ENCODE measurements around the gene MLLT3. TPM values are rescaled to one million over a fixed set of nuclear protein-coding genes. Genes with fewer than 3 reads are reported as not detected.
A peak's percentile ranks its signal among the peaks of the same experiment; 100 is the strongest.

MLLT3 gene
- total and polyA plus RNA-seq, 2 of the 8 experiments (the other 6 are each of a cell fraction or from before 2014, with no cell fraction given) = 5.9 to 9.6 TPM

DNA sequence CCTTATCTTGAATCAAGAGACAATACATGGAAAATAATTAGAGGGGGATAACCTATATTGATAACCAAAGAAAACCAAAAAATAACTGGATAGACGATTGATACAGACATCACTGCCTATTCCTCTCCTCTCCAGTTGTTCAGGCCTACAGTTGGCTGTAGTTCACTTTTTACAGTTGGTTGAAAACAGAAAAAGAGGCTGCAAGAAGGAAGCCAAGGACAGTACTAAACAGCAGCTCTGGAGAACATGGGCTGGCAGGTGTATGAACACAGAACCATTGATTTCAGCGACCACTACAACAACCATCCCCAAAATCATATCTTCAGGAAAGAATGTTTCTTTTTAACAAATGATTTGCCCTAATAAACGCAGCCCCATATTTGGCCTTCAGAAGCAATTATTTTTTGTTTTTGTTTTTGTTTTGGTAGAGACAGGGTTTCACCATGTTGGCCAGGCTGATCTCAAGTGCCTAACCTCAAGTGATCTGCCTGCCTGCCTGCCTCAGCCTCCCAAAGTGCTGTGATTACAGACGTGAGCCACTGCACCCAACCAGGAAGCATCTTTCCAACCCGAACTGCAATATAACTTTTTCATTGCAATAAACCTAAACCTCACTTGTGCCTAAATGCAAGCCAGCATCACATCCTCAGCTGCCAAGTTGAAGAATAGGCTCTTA, 64.3 kb downstream of the MLLT3 start:
- POLR2A ChIA-PET (ENCODE audit: partially characterized antibody) = interaction anchor here (0.5 kb wide), 1 partner anchor 11 kb away, joined by 3 read pairs; no protein-coding TSS in a partner anchor
- no peak for TF ChIP-seq NANOG (IDR thresholded peaks at IDR 0.05; ENCODE audit: insufficient read depth, low read depth, low read length, poor library complexity, severe bottlenecking)
- no peak for TF ChIP-seq TBP (IDR thresholded peaks at IDR 0.05; ENCODE audit: low read depth, low read length)
- TF ChIP-seq BRCA1 (IDR thresholded peaks at IDR 0.05; ENCODE audit: low read depth, low read length) = no peak
- TF ChIP-seq RFX5 (IDR thresholded peaks at IDR 0.05; ENCODE audit: borderline replicate concordance, low read depth, low read length) = no peak
- TF ChIP-seq CTCF (IDR thresholded peaks at IDR 0.05; ENCODE audit: control extremely low read depth in 1 of 3, insufficient read depth in 1 of 3, low read depth in 1 of 3, low read length in 3 of 3) = no peak
- TF ChIP-seq SIRT6 (IDR thresholded peaks at IDR 0.05; ENCODE audit: low read length) = no peak
- no peak for TF ChIP-seq EGR1 (IDR thresholded peaks at IDR 0.05; ENCODE audit: borderline replicate concordance, low read depth, low read length)
- TF ChIP-seq POLR2A (IDR thresholded peaks at IDR 0.05; ENCODE audit: control extremely low read depth in 1 of 2, low read depth in 2 of 2, low read length in 2 of 2) = no peak
- no peak for TF ChIP-seq BCL11A (IDR thresholded peaks at IDR 0.05; ENCODE audit: low read depth in 2 of 2, low read length in 2 of 2)
- no peak for TF ChIP-seq SIN3A (conservative IDR thresholded peaks at IDR 0.05 in 1 of 2, IDR thresholded peaks at IDR 0.05 in 1 of 2; ENCODE audit: low read depth in 1 of 2, low read length in 2 of 2)
- TF ChIP-seq TAF1 (IDR thresholded peaks at IDR 0.05; ENCODE audit: low read depth, low read length) = no peak

More for the DNA sequence above, 64.3 kb downstream of the MLLT3 start:
- no peak for FAIRE-seq
- Histone ChIP-seq H3K36me3 (ENCODE audit: control insufficient read depth in 2 of 4, insufficient read depth in 4 of 4, low read length in 3 of 4) (no peaks in the 10 kb centered on the region), H2BK15ac (ENCODE audit: low read length) (no peak overlapping the region), H3K9ac (replicated peaks in 1 of 4; ENCODE audit: extremely low read depth in 1 of 4, low read depth in 3 of 4, low read length in 3 of 4) (no peak overlapping the region), H4K5ac (ENCODE audit: insufficient read length, low read depth, low read length) (no peak overlapping the region), H2BK12ac (ENCODE audit: low read depth, low read length) (no peak overlapping the region), H4K8ac (ENCODE audit: extremely low read depth, insufficient read depth, low read length) (no peak overlapping the region), H2BK120ac (replicated peaks; ENCODE audit: low read depth, low read length) (no peak overlapping the region), H3K18ac (ENCODE audit: extremely low read depth, low read length) (no peak overlapping the region), H4K91ac (replicated peaks; ENCODE audit: insufficient read length, low read length) (no peak overlapping the region), H3K9me3 (ENCODE audit: insufficient read depth in 2 of 2, low read depth in 1 of 2, low read length in 1 of 2) (no peaks in the 10 kb centered on the region), H3K23me2 (ENCODE audit: low read depth, low read length) (no peaks in the 10 kb centered on the region; the same call in 1 of the 2 replicates), H3K79me2 (ENCODE audit: control insufficient read depth in 1 of 2, insufficient read depth in 2 of 2, low read length in 2 of 2) (no peaks in the 10 kb centered on the region), H3K4me3 (ENCODE audit: extremely low read depth in 1 of 4, insufficient read depth in 2 of 4, low read depth in 3 of 4, low read length in 4 of 4) (no peak overlapping the region), H2BK20ac (ENCODE audit: low read length) (no peak overlapping the region), H2BK5ac (ENCODE audit: low read depth, low read length) (no peak overlapping the region), H3K79me1 (ENCODE audit: low read depth, low read length) (no peaks in the 10 kb centered on the region), H3K4ac (replicated peaks; ENCODE audit: insufficient read length, low read depth, low read length) (no peak overlapping the region), H4K20me1 (replicated peaks in 1 of 2; ENCODE audit: control insufficient read depth in 1 of 2, insufficient read depth in 2 of 2, low read length in 2 of 2) (no peaks in the 10 kb centered on the region), H3K14ac (ENCODE audit: insufficient read length) (no peak overlapping the region), H2AK5ac (ENCODE audit: low read depth, low read length) (no peak overlapping the region), H3K4me1 (replicated peaks in 1 of 4; ENCODE audit: control insufficient read depth in 3 of 4, insufficient read depth in 4 of 4, low read length in 3 of 4) (peaks cover 0 to 8% (median 5%) of the 10 kb centered on the region in 4 experiments; a peak in 5 of 7 replicates), H3K56ac (replicated peaks; ENCODE audit: insufficient read length, low read depth, low read length) (no peak overlapping the region), H3K4me2 (ENCODE audit: insufficient read depth in 1 of 2, low read depth in 2 of 2, low read length in 2 of 2) (peak overlapping the region in 1 of 2 experiments; percentile 0; a peak in 1 of 4 replicates), H3K27me3 (replicated peaks in 1 of 4; ENCODE audit: control insufficient read depth in 3 of 4, extremely low read depth in 1 of 4, insufficient read depth in 3 of 4, low read length in 3 of 4) (no peaks in the 10 kb centered on the region), H2AFZ (ENCODE audit: low read length) (no peak overlapping the region), H3K27ac (ENCODE audit: low read depth, low read length) (no peak overlapping the region), H3K23ac (ENCODE audit: insufficient read length) (no peak overlapping the region)
- CTCF ChIA-PET (ENCODE audit: partially characterized antibody) = interaction anchor here (1.6 kb wide), 1 partner anchor 33 kb away, joined by 5 read pairs; no protein-coding TSS in a partner anchor
- no peak for DNase-seq (ENCODE audit: low read depth in 1 of 2, low spot score in 2 of 2)
- WGBS, 2 experiments (ENCODE audit: extremely low coverage in 1 of 2, insufficient coverage in 1 of 2, insufficient read length in 1 of 2, insufficient replicate concordance in 2 of 2, low coverage in 1 of 2, low lambda C conversion rate in 2 of 2, missing lambda C conversion rate in 1 of 2) = 51% methylated on average over 5 of the region's 5 CpGs; no CpG with 5 or more reads in 1 of the 2 experiments

Measured in H1 (cell line).